Measurements from ENCODE around the gene TNNI2.
"Not testable (repeated sequence)": the region's sequence is repeated elsewhere in the genome, so short reads cannot be mapped to it uniquely, and the experiment has no call there.

The TNNI2 gene

DNA sequence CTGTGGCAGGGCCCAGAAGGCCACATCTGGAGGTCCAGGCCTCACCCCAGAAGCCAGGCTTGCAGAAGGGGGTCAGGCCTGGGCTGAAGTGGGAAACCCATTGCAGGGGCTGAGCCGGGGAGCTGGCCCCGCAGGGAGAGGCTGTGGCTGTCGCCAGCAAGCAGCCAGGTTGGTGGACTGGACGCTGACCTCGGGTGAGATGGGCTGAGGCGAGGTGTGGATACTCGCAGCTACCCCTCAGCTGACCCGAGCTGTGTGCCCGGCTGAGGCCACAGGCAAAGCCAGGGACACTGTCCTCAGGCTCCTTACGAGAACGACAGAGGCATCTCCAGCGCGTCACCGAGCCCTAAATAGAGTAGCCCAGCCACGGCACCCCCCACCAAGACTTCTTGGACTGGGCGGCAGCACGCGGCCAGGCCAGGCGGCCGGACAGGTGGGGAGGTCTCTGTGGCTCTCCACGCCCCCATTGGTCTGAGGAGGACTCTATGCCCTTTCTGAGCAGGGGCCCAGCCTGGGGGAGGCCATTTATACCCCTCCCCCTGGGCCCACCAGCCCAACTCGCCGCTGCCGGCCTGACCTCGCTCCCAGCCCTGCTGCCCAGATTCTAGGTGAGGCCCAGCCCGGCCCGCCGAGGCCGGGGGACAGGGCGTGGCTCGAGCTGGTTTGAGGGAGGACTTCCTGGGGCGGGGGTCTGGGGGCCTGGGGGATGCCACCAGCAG is at the start of gene TNNI2:
Gene TNNI2 (plus strand): TSS at position 556 of the 719 bp plus-strand sequence. CDS start 716 bp downstream, outside the sequence.
- no peak for DNase-seq

- DNase-seq: no peak
Measured at GRCh38 chr11:1791912-1792311, 46.9 kb upstream of the TNNI2 start.

GRCh38 chr11:1792461-1792860 is 46.3 kb upstream of the TNNI2 start:
- DNase-seq: no peak

DNA sequence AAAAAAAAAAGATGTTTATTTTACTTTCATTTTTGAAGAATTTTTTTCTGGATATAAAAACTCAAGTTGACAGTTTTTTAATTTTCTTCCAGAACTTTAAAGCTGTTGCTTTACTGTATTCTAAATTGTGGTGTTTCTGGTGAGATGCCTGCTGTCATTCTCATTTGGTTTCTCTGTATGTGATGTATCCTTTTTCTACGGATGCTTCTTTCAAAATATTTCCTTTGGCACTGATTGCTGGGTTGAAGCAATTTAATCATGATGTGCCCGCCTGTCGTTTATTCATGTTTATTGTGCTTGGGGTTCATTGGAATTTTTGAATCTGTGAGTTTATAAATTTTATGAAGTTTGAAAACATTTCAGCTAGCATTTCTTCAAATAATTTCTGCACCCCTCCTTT is 45.7 kb upstream of the TNNI2 start:
- no peak for DNase-seq

- no peak for DNase-seq
Measured at GRCh38 chr11:1796413-1797011, 42.3 kb upstream of the TNNI2 start.

- DNase-seq: no peak
Measured at GRCh38 chr11:1797391-1798125, 41.2 kb upstream of the TNNI2 start.

GRCh38 chr11:1803246-1803645 is 35.5 kb upstream of the TNNI2 start:
- no peak for DNase-seq

GRCh38 chr11:1803835-1804519 is 34.8 kb upstream of the TNNI2 start:
- not testable (repeated sequence) for DNase-seq

GRCh38 chr11:1805525-1805924 is 33.3 kb upstream of the TNNI2 start:
- no peak for DNase-seq

GRCh38 chr11:1807264-1807995 is 31.4 kb upstream of the TNNI2 start:
- DNase-seq: no peak

- no peak for DNase-seq
Measured at GRCh38 chr11:1810761-1811160, 28.0 kb upstream of the TNNI2 start.

- DNase-seq: no peak
Measured at GRCh38 chr11:1812274-1812673, 26.5 kb upstream of the TNNI2 start.

DNA sequence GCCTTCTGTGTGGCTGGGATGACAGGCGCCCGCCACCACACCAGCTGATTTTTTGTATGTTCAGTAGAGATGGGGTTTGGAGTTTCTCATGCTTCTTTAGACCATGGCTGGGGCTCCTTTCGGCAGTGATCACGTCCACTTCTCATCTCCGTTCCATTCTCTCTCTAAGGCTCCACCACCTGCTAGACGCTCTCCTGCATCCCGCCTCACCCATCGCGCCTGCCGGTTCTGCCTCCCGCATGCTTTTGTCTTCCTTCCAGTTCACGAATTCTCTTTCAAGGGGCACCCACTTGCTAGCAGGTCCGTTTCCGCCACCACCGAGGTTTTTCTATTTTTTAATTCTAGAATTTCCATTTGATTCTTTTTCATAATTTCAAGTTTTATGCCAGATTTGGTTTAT is 26.0 kb upstream of the TNNI2 start:
- DNase-seq: no peak

DNA sequence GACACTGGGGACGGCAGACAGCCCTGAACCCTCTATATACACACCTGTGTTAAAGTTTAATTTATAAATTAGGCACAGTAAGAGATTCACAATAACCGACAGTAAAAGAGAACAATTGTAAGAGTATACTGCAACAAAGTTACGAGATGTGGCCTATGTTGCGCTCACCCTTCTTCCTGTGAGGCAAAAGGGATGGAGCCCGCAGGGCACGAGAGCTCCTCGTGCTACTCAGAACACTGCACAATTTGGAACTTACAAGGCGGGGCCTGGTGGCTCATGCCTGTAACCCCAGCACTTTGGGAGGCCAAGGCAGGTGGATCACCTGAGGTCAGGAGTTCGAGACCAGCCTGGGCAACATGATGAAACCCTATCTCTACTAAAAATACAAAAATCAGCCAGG is 25.4 kb upstream of the TNNI2 start:
- DNase-seq: not testable (repeated sequence)

DNA sequence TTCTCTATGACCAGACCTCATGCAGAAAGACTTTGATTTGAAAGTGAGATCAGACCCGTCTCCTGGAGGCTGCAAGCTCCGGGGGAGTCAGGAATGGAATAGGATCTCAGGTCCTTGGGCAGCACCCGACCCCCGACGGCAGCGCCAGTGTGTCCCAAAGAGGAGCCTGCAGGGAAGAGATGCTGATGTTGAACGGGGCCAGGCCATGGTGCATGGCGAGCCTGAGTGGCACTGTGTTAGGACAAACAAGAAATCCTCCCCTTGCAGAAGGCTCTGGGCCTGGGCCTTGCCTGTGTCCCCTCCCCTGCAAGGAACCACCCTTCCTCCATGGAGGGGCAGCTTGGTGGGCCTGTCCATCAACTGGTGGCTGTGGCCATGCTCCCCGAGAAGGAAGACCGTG is 24.1 kb upstream of the TNNI2 start:
- DNase-seq: no peak

GRCh38 chr11:1815311-1815710 is 23.5 kb upstream of the TNNI2 start:
- DNase-seq: no peak

DNA sequence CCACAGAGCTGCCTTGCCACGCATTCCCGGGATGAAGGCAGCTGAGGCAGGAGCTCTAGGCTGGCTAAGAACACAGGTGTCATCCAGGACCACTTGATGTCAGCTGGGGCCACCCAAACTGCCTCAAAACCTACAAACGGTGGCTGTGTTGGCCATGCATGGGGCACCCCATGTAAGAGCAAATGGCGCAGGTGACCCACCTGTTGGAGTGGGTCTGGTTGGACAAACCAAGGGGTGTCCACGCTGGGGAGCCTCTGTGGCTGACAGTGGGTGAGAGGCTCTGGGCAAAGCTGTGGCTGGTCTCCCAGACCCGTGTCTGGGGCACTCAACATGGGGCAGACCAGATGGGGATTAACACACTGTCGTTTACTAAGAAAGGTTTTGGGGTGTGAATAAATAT is 23.0 kb upstream of the TNNI2 start:
- DNase-seq: no peak

- no peak for DNase-seq
Measured at GRCh38 chr11:1817000-1817399, 21.8 kb upstream of the TNNI2 start.

DNA sequence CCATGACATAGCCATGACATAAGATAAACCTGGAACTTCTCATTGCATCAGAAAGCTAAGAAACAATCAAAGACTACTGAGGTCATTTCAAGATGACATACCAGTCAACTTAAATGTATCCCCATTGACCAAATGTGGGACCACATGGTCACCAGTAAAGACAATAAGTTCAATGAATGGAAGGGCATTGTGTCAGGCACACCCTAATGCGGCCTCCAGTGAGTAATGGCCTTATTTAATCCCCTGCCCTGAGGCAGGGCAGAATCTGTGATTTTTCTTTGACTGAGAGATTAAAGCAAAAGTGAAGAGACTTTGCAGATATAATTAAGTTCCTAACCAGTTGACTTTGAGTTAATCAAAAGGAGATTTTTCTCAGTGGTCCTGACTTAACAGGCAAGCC is 21.3 kb upstream of the TNNI2 start:
- no peak for DNase-seq

GRCh38 chr11:1819074-1819473 is 19.7 kb upstream of the TNNI2 start:
- no peak for DNase-seq

DNA sequence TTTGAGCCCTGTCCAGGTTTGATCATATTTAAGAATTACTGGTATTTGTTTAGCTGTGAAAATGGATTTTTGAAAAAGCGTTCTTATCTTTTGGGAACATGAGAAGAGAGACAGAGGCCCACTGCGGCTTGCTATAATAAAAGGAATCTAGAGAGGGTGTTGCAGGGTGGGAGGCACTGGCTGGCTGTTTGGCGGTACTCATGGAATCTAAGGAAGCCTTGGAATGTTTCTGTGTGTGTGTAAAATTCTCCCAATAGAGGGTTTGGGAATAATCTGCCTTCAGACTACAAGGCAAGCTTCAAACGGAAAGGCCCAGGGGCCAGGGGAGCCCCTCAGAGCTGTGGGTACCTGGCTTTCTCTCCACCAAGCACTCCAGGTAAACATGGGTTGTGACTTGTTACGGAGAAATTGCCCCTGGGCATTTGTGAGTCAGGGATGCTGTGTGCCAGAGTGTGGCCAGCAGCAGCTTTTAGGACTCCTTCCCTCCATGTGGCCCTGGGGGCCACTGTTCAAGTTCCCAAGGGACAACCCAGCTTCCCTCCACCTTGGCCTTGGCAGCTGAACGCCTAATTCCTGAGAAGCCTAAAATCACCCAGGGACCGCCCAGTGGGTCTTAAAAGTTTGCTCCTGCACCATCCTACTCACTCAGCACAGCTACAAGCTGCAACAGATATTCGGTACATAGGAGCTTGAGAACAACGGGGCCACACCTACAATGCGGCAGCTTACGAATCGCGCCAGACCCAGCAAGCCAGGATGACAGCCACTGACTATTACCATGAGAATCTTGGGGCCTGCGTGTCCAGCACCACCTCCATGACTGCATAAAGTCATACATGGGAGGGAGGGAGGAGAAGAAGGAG is 18.1 kb upstream of the TNNI2 start:
- peak; percentile 53 for DNase-seq

- DNase-seq: no peak
Measured at GRCh38 chr11:1821562-1821961, 17.2 kb upstream of the TNNI2 start.

Measured in fibroblast of upper back skin (primary cell).